Kidney epithelial cell (primary cell): ENCODE measurements around the gene SYPL1. TPM values are rescaled to one million over a fixed set of nuclear protein-coding genes. Genes with fewer than 3 reads are reported as not detected.

Experiments used
- DNase-seq: peaks from one replicate; pipeline ENCODE4 v3.0.0-alpha.2; 2010; ENCODE audit warnings: low read depth
- H3K27me3 ChIP-seq: 2 replicates; pipeline ENCODE4 v1.6.0; 2011; ENCODE audit warnings: low read length; ENCODE audit not compliant: control insufficient read depth, insufficient read depth
- H3K36me3 ChIP-seq: 2 replicates; pipeline ENCODE4 v1.5.1; 2011; ENCODE audit warnings: low read length; ENCODE audit not compliant: control insufficient read depth, insufficient read depth
- H3K4me3 ChIP-seq: 2 replicates; pipeline ENCODE4 v1.5.1; 2011; ENCODE audit warnings: low read depth, mild to moderate bottlenecking, control low read depth, low read length
- total RNA-seq: library from RNA; depleted of rRNA; stranded (reverse); fragments of >200 nt; gene quantifications from 2 replicates; pipeline ENCODE4 v1.2.3, GENCODE V29; 2015
- TF ChIP-seq, protein P1 (sequence below): IDR thresholded peaks from 2 replicates; pipeline ENCODE4 v1.5.1; 2011; ENCODE audit warnings: mild to moderate bottlenecking, moderate library complexity, low read length, control low read depth, inconsistent platforms; ENCODE audit not compliant: insufficient read depth, poor library complexity, severe bottlenecking

The SYPL1 gene
- total RNA-seq, 1 donor from 2014 or later: 69.0 TPM

GRCh38 chr7:106063024-106063423, 49.1 kb downstream of the SYPL1 start:
- Histone ChIP-seq H3K27me3 (no peaks in the 10 kb centered on the region), H3K4me3 (no peak overlapping the region), H3K36me3 (no peaks in the 10 kb centered on the region)
- DNase-seq: no peak
- TF ChIP-seq, protein P1, sequence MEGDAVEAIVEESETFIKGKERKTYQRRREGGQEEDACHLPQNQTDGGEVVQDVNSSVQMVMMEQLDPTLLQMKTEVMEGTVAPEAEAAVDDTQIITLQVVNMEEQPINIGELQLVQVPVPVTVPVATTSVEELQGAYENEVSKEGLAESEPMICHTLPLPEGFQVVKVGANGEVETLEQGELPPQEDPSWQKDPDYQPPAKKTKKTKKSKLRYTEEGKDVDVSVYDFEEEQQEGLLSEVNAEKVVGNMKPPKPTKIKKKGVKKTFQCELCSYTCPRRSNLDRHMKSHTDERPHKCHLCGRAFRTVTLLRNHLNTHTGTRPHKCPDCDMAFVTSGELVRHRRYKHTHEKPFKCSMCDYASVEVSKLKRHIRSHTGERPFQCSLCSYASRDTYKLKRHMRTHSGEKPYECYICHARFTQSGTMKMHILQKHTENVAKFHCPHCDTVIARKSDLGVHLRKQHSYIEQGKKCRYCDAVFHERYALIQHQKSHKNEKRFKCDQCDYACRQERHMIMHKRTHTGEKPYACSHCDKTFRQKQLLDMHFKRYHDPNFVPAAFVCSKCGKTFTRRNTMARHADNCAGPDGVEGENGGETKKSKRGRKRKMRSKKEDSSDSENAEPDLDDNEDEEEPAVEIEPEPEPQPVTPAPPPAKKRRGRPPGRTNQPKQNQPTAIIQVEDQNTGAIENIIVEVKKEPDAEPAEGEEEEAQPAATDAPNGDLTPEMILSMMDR: no peak

- TF ChIP-seq, protein P1: no peak
- no peaks in the 10 kb centered on the region for H3K27me3 ChIP-seq
- no peaks in the 10 kb centered on the region for H3K36me3 ChIP-seq
- no peak overlapping the region for H3K4me3 ChIP-seq
- DNase-seq: no peak
Measured at GRCh38 chr7:106062521-106062931, 49.6 kb downstream of the SYPL1 start.

DNA sequence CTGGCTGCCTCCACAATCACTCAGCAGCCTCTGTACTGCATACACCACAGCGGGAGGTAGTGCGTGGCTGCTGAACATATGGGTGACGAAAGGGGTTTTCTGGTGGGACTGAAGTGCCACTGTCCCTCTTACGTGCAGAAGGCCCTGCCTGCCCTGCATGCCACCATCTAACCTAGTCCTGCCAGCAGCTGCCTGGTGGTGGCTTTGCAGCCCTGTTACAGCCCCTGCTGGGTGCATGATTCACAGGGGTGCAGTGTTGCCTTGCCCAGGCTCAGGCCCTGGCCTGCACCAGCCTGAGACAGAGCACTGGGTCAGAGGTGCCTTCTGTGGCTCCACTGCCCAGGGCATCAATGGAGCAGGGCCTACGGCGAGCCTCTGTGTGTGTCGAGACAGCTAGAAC, 50.1 kb downstream of the SYPL1 start:
- no peaks in the 10 kb centered on the region for H3K27me3 ChIP-seq
- TF ChIP-seq, protein P1: no peak
- no peaks in the 10 kb centered on the region for H3K36me3 ChIP-seq
- no peak for DNase-seq
- H3K4me3 ChIP-seq: no peak overlapping the region

GRCh38 chr7:106061301-106061979, 50.7 kb downstream of the SYPL1 start:
- Histone ChIP-seq H3K4me3 (no peak overlapping the region), H3K36me3 (no peaks in the 10 kb centered on the region), H3K27me3 (no peaks in the 10 kb centered on the region)
- no peak for DNase-seq
- TF ChIP-seq, protein P1: no peak

DNA sequence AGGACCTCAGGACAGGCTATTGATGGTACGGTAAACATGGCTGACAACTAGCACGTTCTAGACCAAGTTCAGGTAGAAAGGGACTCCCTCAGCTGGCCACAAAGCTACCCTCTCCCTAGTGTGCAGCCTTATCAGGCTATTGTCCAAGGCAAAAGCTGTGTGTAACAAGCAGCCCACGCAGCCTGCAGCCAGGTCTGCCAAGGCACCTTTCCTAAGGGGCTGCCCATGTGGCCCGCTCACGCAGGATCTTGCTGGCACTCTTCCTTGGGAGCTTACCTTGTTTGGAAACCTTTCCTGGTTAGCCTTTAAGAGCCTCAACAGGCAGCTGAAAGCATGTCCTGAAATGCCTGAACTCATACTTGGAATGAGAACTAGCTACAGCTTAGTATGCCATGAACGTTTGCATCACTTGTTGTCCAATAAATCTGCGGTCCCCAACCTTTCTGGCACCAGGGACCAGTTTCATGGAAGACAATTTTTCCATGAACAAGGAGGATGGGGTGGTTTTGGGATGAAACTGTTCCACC, 51.7 kb downstream of the SYPL1 start:
- Histone ChIP-seq H3K27me3 (no peaks in the 10 kb centered on the region), H3K36me3 (no peaks in the 10 kb centered on the region), H3K4me3 (no peak overlapping the region)
- no peak for DNase-seq
- TF ChIP-seq, protein P1: no peak

- no peaks in the 10 kb centered on the region for H3K36me3 ChIP-seq
- TF ChIP-seq, protein P1: no peak
- DNase-seq: no peak
- H3K27me3 ChIP-seq: no peaks in the 10 kb centered on the region
- H3K4me3 ChIP-seq: no peak overlapping the region
Measured at GRCh38 chr7:106059556-106059955, 52.6 kb downstream of the SYPL1 start.
